ENCODE measurements around the gene WFDC12.

- TF ChIP-seq POLR2A (IDR thresholded peaks at IDR 0.05; ENCODE audit: low read depth, low read length) (no peak), POLR2AphosphoS5 (IDR thresholded peaks at IDR 0.05; ENCODE audit: low read depth, low read length) (no peak), TAF1 (IDR thresholded peaks at IDR 0.05; ENCODE audit: low read depth, low read length) (no peak), POU2F2 (IDR thresholded peaks at IDR 0.05; ENCODE audit: low read depth, low read length) (no peak), SPI1 (IDR thresholded peaks at IDR 0.05; ENCODE audit: low read depth, low read length) (no peak), PAX5 (IDR thresholded peaks at IDR 0.05; ENCODE audit: insufficient read depth, low read length, severe bottlenecking) (no peak)
Observed at GRCh38 chr20:45080867-45081624, 43.2 kb downstream of the WFDC12 start.

Measured in GM12891 (cell line).